AG04449 (cell line): ENCODE measurements around the gene ENTPD8.

Experiments
- CTCF ChIA-PET: fragments of 350-600 bp; formaldehyde crosslinking; extraction: SDS; loops from one replicate; lab custom pipeline; 2021; ENCODE audit warnings: antibody characterized with exemption; lab: Yijun Ruan, JAX
- POLR2A ChIA-PET: fragments of 400-600, 350-600 bp; formaldehyde crosslinking; extraction: SDS; loops from one replicate; lab custom pipeline; 2020; ENCODE audit warnings: antibody characterized with exemption, inconsistent platforms; lab: Yijun Ruan, JAX
- DNase-seq: peaks from one replicate; pipeline ENCODE4 v3.0.0-alpha.2; 2010; ENCODE audit warnings: low read depth, low spot score
- H3K4me3 ChIP-seq: 2 replicates; pipeline ENCODE4 v1.5.1; 2011; ENCODE audit warnings: low read depth, mild to moderate bottlenecking, control low read depth, low read length
- TF ChIP-seq, protein P1 (sequence below): IDR thresholded peaks from one replicate; pipeline ENCODE4 v1.5.1; 2011; ENCODE audit warnings: mild to moderate bottlenecking, moderate library complexity, low read length, control low read depth, inconsistent platforms; ENCODE audit not compliant: insufficient read depth; ENCODE audit errors: missing control alignments

The ENTPD8 gene

DNA sequence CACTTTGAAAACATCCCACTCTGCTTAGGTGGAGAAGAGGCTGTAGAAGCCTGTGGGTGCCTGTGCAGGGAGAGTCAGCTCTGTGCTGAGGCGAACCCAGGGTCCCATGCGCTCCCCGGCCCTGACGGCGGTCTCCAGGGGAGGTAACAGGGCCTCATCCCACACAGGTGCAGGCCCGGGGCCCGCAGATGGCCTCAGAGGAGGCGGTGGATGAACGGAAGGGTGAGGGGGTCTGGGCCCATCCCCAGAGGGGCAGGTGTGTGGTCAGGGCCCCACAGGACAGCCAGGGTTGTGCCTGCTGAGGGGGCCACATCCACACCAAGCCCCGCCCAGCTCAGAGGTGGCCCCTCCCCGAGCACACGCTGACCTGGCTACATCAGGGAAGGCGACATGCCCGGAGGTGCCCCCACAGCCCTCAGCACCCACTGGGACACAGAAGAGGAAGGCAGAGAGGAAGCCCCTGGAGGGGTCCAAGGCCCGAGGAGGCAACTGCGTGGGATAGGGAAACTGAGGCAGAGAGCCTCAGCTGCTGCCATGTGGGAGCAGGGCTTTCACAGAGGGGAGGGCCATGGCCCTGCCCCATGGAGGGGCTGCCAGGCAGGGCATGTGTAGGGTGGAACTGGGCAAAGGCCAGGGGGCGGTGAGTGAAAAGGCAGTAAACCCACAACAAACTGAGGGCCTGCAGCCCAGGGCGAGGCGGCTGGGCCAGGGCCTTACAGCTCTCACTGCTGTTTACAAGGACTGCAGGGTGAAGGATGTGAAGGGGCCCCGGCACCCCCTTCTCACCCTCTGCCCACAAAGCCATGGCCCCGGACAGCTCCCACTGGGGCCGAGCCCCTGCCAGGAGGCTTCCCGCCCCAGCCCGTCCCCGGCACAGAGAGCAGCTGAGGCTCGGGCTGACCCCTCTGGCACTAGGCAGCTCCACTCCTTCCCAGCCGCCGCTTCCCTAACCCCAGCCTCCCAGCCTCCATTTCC is 47.7 kb downstream of the ENTPD8 start:
- H3K4me3 ChIP-seq: no peak overlapping the region
- ChIA-PET CTCF (no interaction called here), POLR2A (no interaction called here)
- TF ChIP-seq, protein P1, sequence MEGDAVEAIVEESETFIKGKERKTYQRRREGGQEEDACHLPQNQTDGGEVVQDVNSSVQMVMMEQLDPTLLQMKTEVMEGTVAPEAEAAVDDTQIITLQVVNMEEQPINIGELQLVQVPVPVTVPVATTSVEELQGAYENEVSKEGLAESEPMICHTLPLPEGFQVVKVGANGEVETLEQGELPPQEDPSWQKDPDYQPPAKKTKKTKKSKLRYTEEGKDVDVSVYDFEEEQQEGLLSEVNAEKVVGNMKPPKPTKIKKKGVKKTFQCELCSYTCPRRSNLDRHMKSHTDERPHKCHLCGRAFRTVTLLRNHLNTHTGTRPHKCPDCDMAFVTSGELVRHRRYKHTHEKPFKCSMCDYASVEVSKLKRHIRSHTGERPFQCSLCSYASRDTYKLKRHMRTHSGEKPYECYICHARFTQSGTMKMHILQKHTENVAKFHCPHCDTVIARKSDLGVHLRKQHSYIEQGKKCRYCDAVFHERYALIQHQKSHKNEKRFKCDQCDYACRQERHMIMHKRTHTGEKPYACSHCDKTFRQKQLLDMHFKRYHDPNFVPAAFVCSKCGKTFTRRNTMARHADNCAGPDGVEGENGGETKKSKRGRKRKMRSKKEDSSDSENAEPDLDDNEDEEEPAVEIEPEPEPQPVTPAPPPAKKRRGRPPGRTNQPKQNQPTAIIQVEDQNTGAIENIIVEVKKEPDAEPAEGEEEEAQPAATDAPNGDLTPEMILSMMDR: no peak
- no peak for DNase-seq

DNA sequence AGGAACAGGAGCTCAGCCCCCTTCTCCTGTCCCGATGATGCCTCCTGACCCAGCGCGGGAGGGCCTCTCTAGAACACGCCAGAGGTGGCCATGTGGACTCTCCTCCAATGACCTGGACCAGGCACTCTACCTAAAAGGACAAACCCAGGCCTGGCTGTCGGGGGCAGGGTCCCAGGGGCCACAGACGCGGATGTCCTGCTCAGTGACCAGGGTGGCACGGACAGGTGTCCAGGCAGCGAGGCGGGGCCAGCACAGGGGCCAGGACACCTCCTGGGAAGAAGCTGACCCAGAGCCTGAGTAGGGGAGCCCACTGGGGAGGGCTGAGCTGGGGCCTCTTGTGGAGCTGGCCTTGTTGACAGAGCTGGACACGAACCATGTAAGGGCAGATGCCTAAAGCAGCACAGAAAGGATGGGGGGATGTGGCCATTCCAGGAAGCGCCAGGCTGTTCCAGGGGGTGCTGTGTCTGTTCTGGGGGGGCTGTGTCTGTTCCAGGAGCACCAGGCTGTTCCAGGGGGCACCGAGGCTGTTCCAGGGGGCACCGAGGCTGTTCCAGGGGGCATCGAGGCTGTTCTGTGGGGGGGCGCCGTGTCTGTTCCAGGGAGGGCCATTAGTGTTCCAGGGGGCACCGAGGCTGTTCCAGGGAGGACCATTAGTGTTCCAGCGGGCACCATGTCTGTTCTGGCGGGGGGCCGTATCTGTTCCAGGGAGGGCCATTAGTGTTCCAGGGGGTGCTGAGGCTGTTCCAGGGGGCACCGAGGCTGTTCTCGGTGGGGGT is 48.7 kb downstream of the ENTPD8 start:
- no peak for DNase-seq
- TF ChIP-seq, protein P1: no peak
- POLR2A ChIA-PET: no interaction called here
- no peak overlapping the region for H3K4me3 ChIP-seq
- CTCF ChIA-PET: no interaction called here

DNA sequence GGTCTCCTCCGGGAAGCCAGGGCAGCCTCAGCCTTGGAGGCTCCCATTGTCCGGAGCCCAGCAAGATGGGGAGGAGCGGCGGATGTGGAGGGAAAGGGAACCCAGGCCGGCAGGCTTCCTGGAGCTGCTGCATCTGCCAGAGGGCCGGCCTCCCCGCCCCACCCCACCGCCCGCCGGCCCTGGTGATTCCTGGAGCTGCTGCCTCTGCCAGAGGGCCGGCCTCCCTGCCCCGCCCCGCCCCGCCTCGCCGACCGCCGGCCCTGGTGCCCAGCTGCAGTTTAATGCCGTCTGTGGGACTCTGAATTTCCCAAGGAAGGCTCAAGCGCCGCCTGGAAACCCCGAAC is 49.8 kb downstream of the ENTPD8 start:
- TF ChIP-seq, protein P1: no peak
- POLR2A ChIA-PET: no interaction called here

DNA sequence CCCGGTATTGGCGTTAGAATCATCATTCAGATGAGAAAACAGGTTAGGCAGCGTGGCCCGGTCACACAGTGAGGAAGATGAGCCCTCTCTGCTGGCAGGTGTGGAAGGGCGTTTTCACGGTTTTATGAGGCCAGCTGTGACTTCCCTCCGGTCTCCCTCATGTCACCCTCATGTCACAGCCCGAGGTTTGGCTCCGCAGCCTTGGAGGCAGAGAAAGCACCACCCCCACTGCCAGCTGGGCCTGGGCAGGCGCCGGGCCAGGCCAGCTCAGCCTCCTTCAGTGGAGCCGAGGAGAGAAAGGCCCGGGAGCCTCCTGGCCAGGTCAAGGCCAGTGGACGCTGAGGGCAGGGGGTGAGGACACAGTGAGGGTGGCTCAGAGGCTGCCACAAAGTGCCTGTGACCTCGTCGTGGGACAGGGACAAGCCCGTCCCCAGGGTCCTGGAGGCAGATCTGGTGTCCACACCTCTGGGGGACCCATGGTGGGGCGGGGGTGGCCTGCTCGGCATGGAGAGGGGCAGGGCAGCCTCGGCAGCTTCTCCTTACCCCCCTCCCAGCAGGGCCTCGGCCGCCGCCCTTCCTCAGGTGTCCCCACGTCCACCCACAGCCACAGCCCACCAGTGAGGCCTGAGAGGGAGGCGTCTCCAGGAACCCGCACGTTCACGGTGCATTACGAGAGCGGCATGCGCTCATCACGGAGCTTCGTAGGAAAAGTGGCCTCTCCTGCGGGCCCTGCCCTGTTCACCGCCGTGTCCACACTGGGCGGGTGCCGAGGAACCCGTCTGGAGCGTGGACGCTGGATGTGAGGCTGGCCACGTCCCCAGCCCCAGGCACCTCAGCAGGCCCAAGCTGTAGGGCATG is 50.4 kb downstream of the ENTPD8 start:
- CTCF ChIA-PET: no interaction called here
- TF ChIP-seq, protein P1: no peak
- no peak for DNase-seq
- no peak overlapping the region for H3K4me3 ChIP-seq
- POLR2A ChIA-PET: no interaction called here

More for the DNA sequence above, 49.8 kb downstream of the ENTPD8 start:
- CTCF ChIA-PET: no interaction called here
- no peak for DNase-seq
- no peak overlapping the region for H3K4me3 ChIP-seq

DNA sequence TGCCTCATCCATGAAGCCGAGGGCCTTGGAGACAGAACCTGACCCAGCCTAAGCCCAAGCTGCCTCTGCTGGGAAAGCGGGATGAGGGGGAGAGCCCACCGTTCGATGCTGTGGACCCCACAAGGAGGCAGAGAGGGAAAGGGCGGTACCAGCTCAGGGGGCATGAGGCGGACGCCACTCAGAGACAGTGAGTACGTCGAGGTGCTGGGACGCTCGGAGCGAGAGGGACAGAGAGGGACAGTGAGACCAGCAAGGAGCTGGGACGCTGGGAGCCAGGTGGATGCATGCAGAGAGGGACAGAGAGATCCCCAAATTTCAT is 51.8 kb downstream of the ENTPD8 start:
- TF ChIP-seq, protein P1: no peak
- DNase-seq: no peak
- CTCF ChIA-PET: no interaction called here
- POLR2A ChIA-PET: no interaction called here
- H3K4me3 ChIP-seq: no peak overlapping the region
